OCI-LY3 (cell line): ENCODE measurements around the gene CPEB2.

Experiments used
- EZH2phosphoT487 ChIP-seq: fragments of 200-600 bp; shearing (Covaris generic); IDR thresholded peaks from 2 replicates; pipeline ENCODE4 v1.6.1; 2018; ENCODE audit warnings: antibody characterized with exemption, mixed run types, low read depth
- TF ChIP-seq, protein P1 (sequence below): fragments of 200-600, 300-600 bp; sonication (generic); IDR thresholded peaks from 2 replicates; pipeline ENCODE4 v1.5.1; 2014; ENCODE audit warnings: antibody characterized with exemption, low read length, low read depth

DNA sequence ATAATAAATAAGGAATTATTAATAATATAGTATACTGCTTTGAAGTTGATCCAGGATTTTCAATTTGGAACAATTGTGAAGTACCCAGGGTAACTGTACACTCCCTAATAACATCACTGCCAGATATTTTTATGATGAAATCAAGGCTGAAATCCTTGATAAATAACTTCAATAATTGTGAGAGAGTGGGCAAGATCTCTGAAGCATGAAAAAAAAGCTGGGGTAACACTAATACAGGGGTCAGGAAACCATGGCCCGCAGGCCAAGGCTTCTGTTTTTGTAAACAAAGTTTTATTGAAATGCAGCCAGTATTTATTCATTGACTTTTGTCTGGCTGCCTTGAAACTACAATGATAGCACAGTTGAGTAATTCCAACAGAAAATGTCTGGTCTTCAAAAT is 41.6 kb downstream of the CPEB2 start:
- TF ChIP-seq, protein P1, sequence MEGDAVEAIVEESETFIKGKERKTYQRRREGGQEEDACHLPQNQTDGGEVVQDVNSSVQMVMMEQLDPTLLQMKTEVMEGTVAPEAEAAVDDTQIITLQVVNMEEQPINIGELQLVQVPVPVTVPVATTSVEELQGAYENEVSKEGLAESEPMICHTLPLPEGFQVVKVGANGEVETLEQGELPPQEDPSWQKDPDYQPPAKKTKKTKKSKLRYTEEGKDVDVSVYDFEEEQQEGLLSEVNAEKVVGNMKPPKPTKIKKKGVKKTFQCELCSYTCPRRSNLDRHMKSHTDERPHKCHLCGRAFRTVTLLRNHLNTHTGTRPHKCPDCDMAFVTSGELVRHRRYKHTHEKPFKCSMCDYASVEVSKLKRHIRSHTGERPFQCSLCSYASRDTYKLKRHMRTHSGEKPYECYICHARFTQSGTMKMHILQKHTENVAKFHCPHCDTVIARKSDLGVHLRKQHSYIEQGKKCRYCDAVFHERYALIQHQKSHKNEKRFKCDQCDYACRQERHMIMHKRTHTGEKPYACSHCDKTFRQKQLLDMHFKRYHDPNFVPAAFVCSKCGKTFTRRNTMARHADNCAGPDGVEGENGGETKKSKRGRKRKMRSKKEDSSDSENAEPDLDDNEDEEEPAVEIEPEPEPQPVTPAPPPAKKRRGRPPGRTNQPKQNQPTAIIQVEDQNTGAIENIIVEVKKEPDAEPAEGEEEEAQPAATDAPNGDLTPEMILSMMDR, result no peak
- TF ChIP-seq EZH2phosphoT487, result no peak
